NB4 (cell line): ENCODE results near the gene RAB19.

Source experiments
- CTCF ChIP-seq: IDR thresholded peaks from one replicate; pipeline ENCODE4 v1.5.1; 2012; ENCODE audit warnings: low read depth, low read length
- MAX ChIP-seq: IDR thresholded peaks from 2 replicates; pipeline ENCODE4 v1.6.1; 2011; ENCODE audit warnings: low read depth, low read length
- MYC ChIP-seq: IDR thresholded peaks from 2 replicates; pipeline ENCODE4 v1.6.1; 2011; ENCODE audit warnings: low read depth, low read length
- POLR2A ChIP-seq: IDR thresholded peaks from 2 replicates; pipeline ENCODE4 v1.6.1; 2011; ENCODE audit warnings: mild to moderate bottlenecking; ENCODE audit not compliant: insufficient read length; ENCODE audit errors: extremely low read depth

- no peak for TF ChIP-seq CTCF
- TF ChIP-seq POLR2A, result no peak
- TF ChIP-seq MAX, result no peak
- no peak for TF ChIP-seq MYC
Measured at GRCh38 chr7:140383954-140384713, 19.7 kb upstream of the RAB19 start.
